Transverse colon (tissue), 4 donors: ENCODE results near the gene YPEL2. TPM values are rescaled to one million over a fixed set of nuclear protein-coding genes. Genes with fewer than 3 reads are reported as not detected.

ENCODE experiments used
- DNase-seq: peaks from one replicate; pipeline ENCODE4 v3.0.0-alpha.2; 2019
- H3K27ac ChIP-seq, 4 donors: fragments of 200-600 bp; sonication (generic); 2 replicates each; pipeline ENCODE4 v1.5.1; 2016 to 2018; ENCODE audit warnings: inconsistent platforms in 4 of 4
- H3K27me3 ChIP-seq: fragments of 200-600 bp; sonication (generic); 2 replicates; pipeline ENCODE4 v1.5.1; 2017; ENCODE audit warnings: inconsistent platforms
- H3K36me3 ChIP-seq, 4 donors: fragments of 200-600 bp; sonication (generic); 2 replicates each; pipeline ENCODE4 v1.5.1; 2017 to 2019; ENCODE audit warnings: inconsistent platforms in 4 of 4
- H3K4me1 ChIP-seq, 4 donors: fragments of 200-600 bp; sonication (generic); 2 replicates each; pipeline ENCODE4 v1.5.1; 2017 to 2020; ENCODE audit warnings: inconsistent platforms in 4 of 4
- H3K4me3 ChIP-seq, 4 donors: fragments of 200-600 bp; sonication (generic); 1 replicate in 1 of 4; 2 replicates in 3 of 4; pipeline versions ENCODE4 v1.5.1 to v1.6.1; 2017 to 2019; ENCODE audit warnings: inconsistent platforms in 4 of 4
- H3K9me3 ChIP-seq, 2 donors: fragments of 200-600 bp; sonication (generic); 2 replicates each; pipeline ENCODE4 v1.5.1; 2017 to 2019; ENCODE audit warnings: inconsistent platforms in 2 of 2
- EP300 ChIP-seq: sonication (generic); formaldehyde crosslinking; IDR thresholded peaks from one replicate; pipeline ENCODE4 v1.6.1; 2017; ENCODE audit warnings: antibody characterized with exemption, low read depth
- POLR2A ChIP-seq: fragments of 450-650 bp; IDR thresholded peaks from one replicate; pipeline ENCODE4 v1.6.1; 2016; ENCODE audit warnings: antibody characterized with exemption, mild to moderate bottlenecking, moderate library complexity
- POLR2AphosphoS5 ChIP-seq, 3 donors: sonication (generic); formaldehyde crosslinking; IDR thresholded peaks; one replicate each; pipeline ENCODE4 v1.6.1; 2016; ENCODE audit warnings: antibody characterized with exemption in 3 of 3
- WGBS, 2 donors: methylation state at CpG; one replicate each; pipeline ENCODE4 v1.1.5; 2018; ENCODE audit warnings: low coverage in 1 of 2; 5-methylcytosine and 5-hydroxymethylcytosine counted together
- in situ Hi-C, 4 donors: fragments of 200-750 bp; cut with MboI; loops; one replicate each; pipeline versions ENCODE4 v1.15.0 to v1.15.1; 2017; ENCODE audit warnings: low sequenced_read_pairs in 3 of 4, low pct_ligation_motif_present in 1 of 4, low pct_unique_long_range_greater_than_20kb in 1 of 4
- intact Hi-C: fragments of 100-400 bp; cut with DNase I; formaldehyde crosslinking; loops from one replicate; pipeline ENCODE4 v1.15.1; 2023; ENCODE audit warnings: low total_unique reads
- total RNA-seq, 4 donors: library from RNA; depleted of rRNA; stranded (reverse); fragments of >200 nt; gene quantifications; one replicate each; pipeline ENCODE4 v1.1.0, GENCODE V29; 2016
- TF ChIP-seq, protein P1 (sequence below), 5 experiments: fragments of 200-600 bp in 3 of 5; fragments of 450-650 bp in 2 of 5; sonication (generic) in 3 of 5; IDR thresholded peaks; 1 replicate in 2 of 5; 2 replicates in 3 of 5; pipeline ENCODE4 v1.5.1; 2016 to 2017; ENCODE audit warnings: antibody characterized with exemption in 5 of 5, inconsistent platforms in 3 of 5, mild to moderate bottlenecking in 2 of 5, moderate library complexity in 1 of 5

The YPEL2 gene
- total RNA-seq, 4 donors from 2014 or later: 24.7 to 45.0 (median 32.8) TPM

DNA sequence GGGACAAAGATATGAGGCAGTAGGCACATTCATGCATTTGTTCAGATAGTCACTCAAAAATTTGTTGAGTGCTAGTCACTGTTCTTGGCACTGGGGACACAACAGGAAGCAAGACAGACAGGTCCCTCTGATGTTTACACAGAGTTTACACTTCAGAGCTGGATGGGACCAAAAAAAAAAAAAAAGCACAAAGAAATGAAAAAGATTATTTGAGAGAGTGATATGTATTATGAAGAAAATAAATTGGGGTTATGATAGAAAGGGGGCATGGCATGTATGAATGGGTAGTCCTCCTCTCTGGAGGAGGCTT, 3.5 kb upstream of the YPEL2 start:
- H3K4me3 ChIP-seq: no peak overlapping the region
- intact Hi-C loops: no loop called here
- H3K4me1 ChIP-seq: peaks cover 15 to 39% (median 31%) of the 10 kb centered on the region in 4 donors
- in situ Hi-C loops: loop anchor here in 3 of 4 donors (5.0 to 10.0 kb wide), 3 partner anchors 109 to 119 kb away; no protein-coding TSS in a partner anchor
- H3K9me3 ChIP-seq: no peaks in the 10 kb centered on the region
- TF ChIP-seq EP300 (no peak), POLR2AphosphoS5 (IDR thresholded peaks at IDR 0.05) (no peak)
- H3K27me3 ChIP-seq: no peaks in the 10 kb centered on the region
- DNase-seq: no peak
- peak overlapping the region in 3 of 4 donors; percentile 92 to 98 (median 98) for H3K27ac ChIP-seq
- no peaks in the 10 kb centered on the region for H3K36me3 ChIP-seq

DNA sequence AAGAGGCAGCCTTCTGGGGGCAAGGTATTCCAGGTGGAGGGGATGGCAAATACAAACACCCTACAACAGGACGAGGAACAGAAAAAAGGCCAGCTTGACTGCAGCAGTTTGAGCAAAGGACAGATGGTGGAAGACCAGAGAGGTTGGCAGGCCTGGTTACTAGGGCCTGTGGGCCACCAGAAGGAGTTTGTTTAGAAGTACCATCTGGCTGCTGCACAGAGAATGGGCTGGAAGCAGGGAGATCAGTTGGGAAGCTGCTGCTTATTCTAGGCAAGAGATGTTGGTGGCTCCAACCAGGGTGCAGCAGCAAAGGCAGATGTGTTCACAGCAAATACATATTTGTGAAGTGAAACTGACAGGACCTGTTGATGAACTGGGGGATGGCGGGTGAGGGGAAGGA, 2.9 kb upstream of the YPEL2 start:
- Histone ChIP-seq H3K4me1 (peaks cover 19 to 45% (median 38%) of the 10 kb centered on the region in 4 donors), H3K36me3 (no peaks in the 10 kb centered on the region), H3K27me3 (no peaks in the 10 kb centered on the region), H3K27ac (peak overlapping the region; percentile 92 to 98 (median 96)), H3K9me3 (no peaks in the 10 kb centered on the region), H3K4me3 (no peak overlapping the region)
- DNase-seq: no peak
- 88% methylated on average over 2 of the region's 2 CpGs; no CpG with 5 or more reads in 1 of the 2 donors for WGBS, 2 donors
- in situ Hi-C loops: loop anchor here in 3 of 4 donors (5.0 to 10.0 kb wide), 3 partner anchors 109 to 119 kb away; no protein-coding TSS in a partner anchor
- no peak for TF ChIP-seq EP300
- TF ChIP-seq POLR2AphosphoS5 (IDR thresholded peaks at IDR 0.05): no peak
- TF ChIP-seq, protein P1, sequence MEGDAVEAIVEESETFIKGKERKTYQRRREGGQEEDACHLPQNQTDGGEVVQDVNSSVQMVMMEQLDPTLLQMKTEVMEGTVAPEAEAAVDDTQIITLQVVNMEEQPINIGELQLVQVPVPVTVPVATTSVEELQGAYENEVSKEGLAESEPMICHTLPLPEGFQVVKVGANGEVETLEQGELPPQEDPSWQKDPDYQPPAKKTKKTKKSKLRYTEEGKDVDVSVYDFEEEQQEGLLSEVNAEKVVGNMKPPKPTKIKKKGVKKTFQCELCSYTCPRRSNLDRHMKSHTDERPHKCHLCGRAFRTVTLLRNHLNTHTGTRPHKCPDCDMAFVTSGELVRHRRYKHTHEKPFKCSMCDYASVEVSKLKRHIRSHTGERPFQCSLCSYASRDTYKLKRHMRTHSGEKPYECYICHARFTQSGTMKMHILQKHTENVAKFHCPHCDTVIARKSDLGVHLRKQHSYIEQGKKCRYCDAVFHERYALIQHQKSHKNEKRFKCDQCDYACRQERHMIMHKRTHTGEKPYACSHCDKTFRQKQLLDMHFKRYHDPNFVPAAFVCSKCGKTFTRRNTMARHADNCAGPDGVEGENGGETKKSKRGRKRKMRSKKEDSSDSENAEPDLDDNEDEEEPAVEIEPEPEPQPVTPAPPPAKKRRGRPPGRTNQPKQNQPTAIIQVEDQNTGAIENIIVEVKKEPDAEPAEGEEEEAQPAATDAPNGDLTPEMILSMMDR (IDR thresholded peaks at IDR 0.05): no peak
- no peak for TF ChIP-seq POLR2A
- intact Hi-C loops: no loop called here

DNA sequence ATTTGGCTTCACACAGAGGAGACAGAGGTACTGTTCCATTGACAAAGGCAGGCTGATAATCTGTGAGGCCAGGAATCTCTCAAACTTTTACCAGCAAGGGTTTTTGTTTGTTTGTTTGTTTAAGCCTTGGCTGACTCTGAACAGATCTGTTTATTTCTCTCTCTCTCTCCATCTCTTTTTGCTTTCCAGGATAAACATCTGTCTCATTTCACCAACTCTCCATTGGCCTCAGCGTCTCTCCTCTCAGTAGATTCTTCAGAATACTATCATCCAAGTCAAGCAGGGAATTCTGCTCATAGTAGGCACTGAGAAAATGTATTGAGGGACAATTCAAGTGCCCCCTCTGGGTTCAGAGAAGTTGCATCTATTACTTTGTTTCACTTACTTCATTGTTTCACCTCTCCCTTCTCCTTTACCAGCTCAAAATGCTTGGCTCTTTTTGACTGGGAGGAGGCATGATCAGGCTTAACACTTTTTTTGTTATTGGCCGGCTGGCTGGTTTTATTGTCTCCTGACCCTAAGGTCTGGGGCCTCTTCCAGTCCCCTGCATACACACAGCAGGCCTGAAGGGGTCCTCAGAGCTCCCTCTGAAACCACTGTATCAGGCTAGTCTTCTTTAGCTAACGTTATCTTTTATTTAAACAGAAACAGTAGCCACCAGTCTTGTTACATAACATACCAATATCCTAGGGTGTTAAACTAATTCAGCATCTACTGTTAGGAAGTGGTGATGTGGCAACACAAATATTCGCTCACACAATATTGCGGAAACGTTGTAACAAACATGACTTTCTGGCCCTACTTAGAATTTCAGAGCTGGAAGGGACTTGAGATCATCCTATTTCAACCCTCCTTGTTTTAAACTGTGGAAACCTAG, 2.0 kb upstream of the YPEL2 start:
- intact Hi-C loops (loop anchor here (5.0 kb wide), 2 partner anchors 43 to 108 kb away; no protein-coding TSS in a partner anchor), in situ Hi-C loops (loop anchor here in 3 of 4 donors (5.0 to 10.0 kb wide), 3 partner anchors 108 to 118 kb away; no protein-coding TSS in a partner anchor)
- DNase-seq: peak; percentile 66
- no peaks in the 10 kb centered on the region for H3K27me3 ChIP-seq
- no peaks in the 10 kb centered on the region for H3K9me3 ChIP-seq
- H3K4me1 ChIP-seq: peaks cover 25 to 51% (median 43%) of the 10 kb centered on the region in 4 donors
- TF ChIP-seq POLR2A: no peak
- TF ChIP-seq, protein P1 (IDR thresholded peaks at IDR 0.05): peak; percentile 72 to 86 (median 76)
- WGBS, 2 donors: 10 to 29% methylated on average over 2 to 6 of the region's 6 CpGs
- peak overlapping the region; percentile 92 to 98 (median 96) for H3K27ac ChIP-seq
- H3K36me3 ChIP-seq: no peaks in the 10 kb centered on the region
- H3K4me3 ChIP-seq: no peak overlapping the region

DNA sequence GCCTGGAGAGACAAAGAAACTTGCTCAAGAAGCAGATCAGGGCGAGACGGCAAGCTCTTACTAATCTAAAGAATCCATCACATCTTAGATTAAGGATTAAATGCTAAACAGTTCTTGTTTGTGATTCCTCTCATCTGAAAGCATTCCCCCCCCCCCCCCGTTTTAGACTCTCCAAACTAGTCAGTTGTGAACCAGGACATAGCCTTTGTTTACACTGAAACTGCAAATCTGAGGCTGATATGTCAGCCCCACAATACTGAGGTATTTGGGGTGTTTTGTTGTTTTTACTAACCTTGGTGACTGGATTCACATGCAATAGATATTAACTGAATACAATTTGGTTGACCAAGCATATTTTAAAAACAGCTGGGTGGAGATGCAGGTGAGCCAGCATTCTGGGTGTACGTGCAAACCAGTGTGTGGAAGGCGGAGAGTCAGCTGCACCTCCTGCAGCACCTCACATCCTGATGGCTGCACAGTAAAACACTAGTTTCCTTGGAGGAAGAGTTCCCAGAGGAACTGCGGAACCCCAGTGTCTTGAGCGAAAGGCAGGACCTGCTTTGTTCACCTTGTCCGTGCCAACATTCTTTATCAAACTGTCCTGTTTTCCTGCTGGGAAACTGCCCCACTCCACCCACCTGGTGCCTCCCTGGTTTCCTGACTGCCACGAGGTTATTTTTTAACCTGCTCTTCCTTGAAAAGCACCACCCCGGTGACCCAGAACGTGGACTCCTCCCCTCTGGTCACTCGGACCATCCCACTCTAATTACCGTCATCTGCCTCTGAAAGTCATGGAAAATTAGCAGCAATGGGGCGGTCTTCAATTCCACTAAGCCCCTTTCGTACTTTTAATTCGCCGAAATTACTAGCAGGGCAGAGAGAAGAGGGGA, 1.2 kb upstream of the YPEL2 start:
- Histone ChIP-seq H3K27me3 (no peaks in the 10 kb centered on the region), H3K4me3 (peak overlapping the region in 3 of 4 donors; percentile 89 to 96 (median 94)), H3K36me3 (no peaks in the 10 kb centered on the region), H3K4me1 (peaks cover 25 to 58% (median 43%) of the 10 kb centered on the region in 4 donors), H3K9me3 (no peaks in the 10 kb centered on the region), H3K27ac (peak overlapping the region; percentile 92 to 98 (median 96))
- TF ChIP-seq POLR2A (no peak), EP300 (no peak), POLR2AphosphoS5 (IDR thresholded peaks at IDR 0.05) (peak; percentile 18 to 68 (median 67))
- TF ChIP-seq, protein P1 (IDR thresholded peaks at IDR 0.05): no peak
- intact Hi-C loops (loop anchor here (5.0 kb wide), 2 partner anchors 42 to 107 kb away; no protein-coding TSS in a partner anchor), in situ Hi-C loops (no loop called here)
- 21 to 29% methylated on average over 11 to 17 of the region's 17 CpGs for WGBS, 2 donors
- peak; percentile 84 for DNase-seq
